H1 (cell line): ENCODE results near the gene NXPE1. TPM values are rescaled to one million over a fixed set of nuclear protein-coding genes. Genes with fewer than 3 reads are reported as not detected.

ENCODE experiments used
- CTCF ChIA-PET: fragments of 300-600 bp; sonication (Branson Sonifier 250); formaldehyde crosslinking; loops from one replicate; lab custom pipeline; 2021; ENCODE audit not compliant: partially characterized antibody; lab: Charles Lee
- POLR2A ChIA-PET: fragments of 300-600 bp; sonication (Branson Sonifier 250); formaldehyde crosslinking; loops from one replicate; lab custom pipeline; 2021; ENCODE audit warnings: inconsistent platforms; ENCODE audit not compliant: partially characterized antibody; lab: Charles Lee
- DNase-seq, 2 experiments: peaks; one replicate each; pipeline versions ENCODE4 v3.0.0 to v3.0.0-alpha.2; 2010 to 2022; ENCODE audit warnings: low spot score in 2 of 2, low read depth in 1 of 2, mixed read lengths in 1 of 2
- FAIRE-seq: peaks from 2 replicates; lab custom pipeline; 2011; peaks lifted over from hg19 to GRCh38; lab: Jason Lieb, UNC
- H2AFZ ChIP-seq: 2 replicates; pipeline ENCODE4 v1.8.1; 2012; ENCODE audit warnings: low read length, inconsistent platforms
- H2AK5ac ChIP-seq: 2 replicates; pipeline ENCODE4 v1.6.1; 2013; ENCODE audit warnings: low read depth, low read length
- H2BK120ac ChIP-seq: replicated peaks from 2 replicates; pipeline ENCODE3; 2013; ENCODE audit warnings: low read depth, low read length, inconsistent platforms
- H2BK12ac ChIP-seq: 2 replicates; pipeline ENCODE4 v1.6.1; 2013; ENCODE audit warnings: low read depth, low read length
- H2BK15ac ChIP-seq: 2 replicates; pipeline ENCODE4 v1.6.1; 2013; ENCODE audit warnings: low read length
- H2BK20ac ChIP-seq: 2 replicates; pipeline ENCODE4 v1.6.1; 2013; ENCODE audit warnings: low read length
- H2BK5ac ChIP-seq: 2 replicates; pipeline ENCODE4 v1.6.1; 2013; ENCODE audit warnings: low read depth, low read length
- H3K14ac ChIP-seq: 2 replicates; pipeline ENCODE4 v1.6.1; 2013; ENCODE audit warnings: inconsistent platforms; ENCODE audit not compliant: insufficient read length
- H3K18ac ChIP-seq: 2 replicates; pipeline ENCODE4 v1.6.1; 2013; ENCODE audit warnings: low read length; ENCODE audit errors: extremely low read depth
- H3K23ac ChIP-seq: 2 replicates; pipeline ENCODE4 v1.6.1; 2013; ENCODE audit warnings: inconsistent platforms; ENCODE audit not compliant: insufficient read length
- H3K23me2 ChIP-seq: 2 replicates; pipeline ENCODE4 v1.6.1; 2013; ENCODE audit warnings: low read depth, low read length
- H3K27ac ChIP-seq: 2 replicates; pipeline ENCODE4 v1.6.1; 2011; ENCODE audit warnings: low read depth, low read length, inconsistent platforms
- H3K27me3 ChIP-seq, 4 experiments: replicated peaks in 1 of 4; 1 replicate in 1 of 4; 2 replicates in 3 of 4; pipeline versions ENCODE4 v1.6.1 to v1.8.1; 2011 to 2013; ENCODE audit warnings: low read length in 3 of 4, mild to moderate bottlenecking in 3 of 4, inconsistent platforms in 2 of 4, mixed read lengths in 2 of 4, moderate library complexity in 1 of 4; ENCODE audit not compliant: control insufficient read depth in 3 of 4, insufficient read depth in 3 of 4; ENCODE audit errors: extremely low read depth in 1 of 4
- H3K36me3 ChIP-seq, 4 experiments: 2 replicates each; pipeline versions ENCODE4 v1.6.1 to v1.8.1; 2011 to 2013; ENCODE audit warnings: mild to moderate bottlenecking in 4 of 4, low read length in 3 of 4, moderate library complexity in 2 of 4, control low read depth in 1 of 4, inconsistent platforms in 1 of 4; ENCODE audit not compliant: insufficient read depth in 4 of 4, control insufficient read depth in 2 of 4
- H3K4ac ChIP-seq: replicated peaks from 2 replicates; pipeline ENCODE3; 2013; ENCODE audit warnings: low read length, low read depth, mixed read lengths, inconsistent platforms; ENCODE audit not compliant: insufficient read length
- H3K4me1 ChIP-seq, 4 experiments: replicated peaks in 1 of 4; 1 replicate in 1 of 4; 2 replicates in 3 of 4; pipeline versions ENCODE4 v1.6.1 to v1.8.1; 2011 to 2013; ENCODE audit warnings: low read length in 3 of 4, inconsistent platforms in 2 of 4, mixed read lengths in 1 of 4; ENCODE audit not compliant: insufficient read depth in 4 of 4, control insufficient read depth in 3 of 4
- H3K4me2 ChIP-seq, 2 experiments: 2 replicates each; pipeline versions ENCODE4 v1.6.1 to v1.8.1; 2011 to 2013; ENCODE audit warnings: low read depth in 2 of 2, low read length in 2 of 2, control low read depth in 1 of 2, inconsistent platforms in 1 of 2, mild to moderate bottlenecking in 1 of 2; ENCODE audit not compliant: insufficient read depth in 1 of 2
- H3K4me3 ChIP-seq, 4 experiments: fragments of 200-600, 300-600 bp in 1 of 4; sonication (generic), shearing (Covaris generic), sonication (Bioruptor Twin) in 1 of 4; 2 replicates each; pipeline versions ENCODE4 v1.5.1 to v1.8.1; 2011 to 2016; ENCODE audit warnings: low read length in 4 of 4, low read depth in 3 of 4, control low read depth in 2 of 4, inconsistent platforms in 2 of 4, mild to moderate bottlenecking in 2 of 4, mixed read lengths in 1 of 4, moderate library complexity in 1 of 4; ENCODE audit not compliant: insufficient read depth in 2 of 4; ENCODE audit errors: extremely low read depth in 1 of 4
- H3K56ac ChIP-seq: replicated peaks from 2 replicates; pipeline ENCODE3; 2013; ENCODE audit warnings: low read depth, mild to moderate bottlenecking, mixed read lengths, low read length, inconsistent platforms; ENCODE audit not compliant: insufficient read length
- H3K79me1 ChIP-seq: 2 replicates; pipeline ENCODE4 v1.6.1; 2013; ENCODE audit warnings: low read depth, low read length, control low read depth
- H3K79me2 ChIP-seq, 2 experiments: 2 replicates each; pipeline versions ENCODE4 v1.6.1 to v1.8.1; 2012 to 2013; ENCODE audit warnings: low read length in 2 of 2, mild to moderate bottlenecking in 2 of 2, inconsistent platforms in 1 of 2; ENCODE audit not compliant: insufficient read depth in 2 of 2, control insufficient read depth in 1 of 2
- H3K9ac ChIP-seq, 4 experiments: replicated peaks in 1 of 4; 1 replicate in 1 of 4; 2 replicates in 3 of 4; pipeline versions ENCODE4 v1.6.1 to v1.8.1; 2011 to 2013; ENCODE audit warnings: low read depth in 3 of 4, low read length in 3 of 4, control low read depth in 2 of 4, mild to moderate bottlenecking in 2 of 4, moderate library complexity in 2 of 4, inconsistent platforms in 1 of 4; ENCODE audit errors: extremely low read depth in 1 of 4
- H3K9me3 ChIP-seq, 2 experiments: 2 replicates each; pipeline versions ENCODE4 v1.6.1 to v1.8.1; 2012 to 2013; ENCODE audit warnings: mild to moderate bottlenecking in 2 of 2, moderate library complexity in 2 of 2, control low read depth in 1 of 2, inconsistent platforms in 1 of 2, low read depth in 1 of 2, low read length in 1 of 2, mixed read lengths in 1 of 2; ENCODE audit not compliant: insufficient read depth in 2 of 2
- H4K20me1 ChIP-seq, 2 experiments: replicated peaks in 1 of 2; 2 replicates each; pipeline versions ENCODE3 to v1.8.1; 2011 to 2013; ENCODE audit warnings: inconsistent platforms in 2 of 2, low read length in 2 of 2, mild to moderate bottlenecking in 1 of 2; ENCODE audit not compliant: insufficient read depth in 2 of 2, control insufficient read depth in 1 of 2
- H4K5ac ChIP-seq: 2 replicates; pipeline ENCODE4 v1.6.1; 2013; ENCODE audit warnings: low read length, low read depth, mixed read lengths, inconsistent platforms; ENCODE audit not compliant: insufficient read length
- H4K8ac ChIP-seq: 2 replicates; pipeline ENCODE4 v1.8.0; 2013; ENCODE audit warnings: mild to moderate bottlenecking, moderate library complexity, low read length, inconsistent platforms; ENCODE audit not compliant: insufficient read depth; ENCODE audit errors: extremely low read depth
- H4K91ac ChIP-seq: replicated peaks from 2 replicates; pipeline ENCODE3; 2013; ENCODE audit warnings: low read length, mixed read lengths, inconsistent platforms; ENCODE audit not compliant: insufficient read length
- E2F6 ChIP-seq: IDR thresholded peaks from 2 replicates; pipeline ENCODE4 v1.6.1; 2012; ENCODE audit warnings: inconsistent platforms
- NANOG ChIP-seq: IDR thresholded peaks from 2 replicates; pipeline ENCODE4 v1.6.1; 2011; ENCODE audit warnings: low read length, low read depth, mild to moderate bottlenecking, inconsistent platforms; ENCODE audit not compliant: insufficient read depth, poor library complexity, severe bottlenecking
- WGBS, 2 experiments: shearing (Covaris generic) in 1 of 2; methylation state at CpG; one replicate each; pipeline versions ENCODE4 v1.1.6 to v1.1.7; 2013 to 2015; ENCODE audit warnings: low lambda C conversion rate in 2 of 2, mixed read lengths in 2 of 2, inconsistent platforms in 1 of 2, low coverage in 1 of 2, missing lambda C conversion rate in 1 of 2; ENCODE audit not compliant: insufficient replicate concordance in 2 of 2, insufficient coverage in 1 of 2, insufficient read length in 1 of 2; ENCODE audit errors: extremely low coverage in 1 of 2, missing lambda C conversion rate in 1 of 2; 5-methylcytosine and 5-hydroxymethylcytosine counted together
- polyA plus RNA-seq, 7 experiments: library from polyadenylated mRNA; depleted of rRNA in 3 of 7; stranded (reverse) in 5 of 7; unstranded in 2 of 7; fragments of >200 nt in 5 of 7; fragments of 200-250 nt in 2 of 7; gene quantifications; 1 replicate in 5 of 7; 2 replicates in 1 of 7; 4 replicates in 1 of 7; pipeline versions ENCODE4 v1.2.1 to v1.2.3, GENCODE V29; 2011 to 2013; ENCODE audit warnings: missing spikeins in 2 of 7, mixed read lengths in 2 of 7
- total RNA-seq: library from RNA; stranded (reverse); fragmentation: NEBNext Ultra II Directional; extraction: Animal tissue kit (Norgen Biotek cat#: 25700); gene quantifications from 2 replicates; pipeline ENCODE4 v1.2.1, GENCODE V29; 2021

The NXPE1 gene
- total and polyA plus RNA-seq, 2 of the 8 experiments (the other 6 are each of a cell fraction or from before 2014, with no cell fraction given), result not detected

- no peaks in the 10 kb centered on the region for H3K4me1 ChIP-seq
- H3K4me2 ChIP-seq, result no peak overlapping the region
- H3K27ac ChIP-seq, result no peak overlapping the region
- H3K79me1 ChIP-seq, result no peaks in the 10 kb centered on the region
- H3K23me2 ChIP-seq, result no peaks in the 10 kb centered on the region
- no peak overlapping the region for H2BK12ac ChIP-seq
- no peak overlapping the region for H2BK5ac ChIP-seq
- ChIA-PET CTCF (no interaction called here), POLR2A (no interaction called here)
- no peak overlapping the region for H3K18ac ChIP-seq
- no peaks in the 10 kb centered on the region for H3K79me2 ChIP-seq
- no peaks in the 10 kb centered on the region for H3K9me3 ChIP-seq
- H3K23ac ChIP-seq, result no peak overlapping the region
- no peak overlapping the region for H2BK120ac ChIP-seq
- H4K20me1 ChIP-seq, result no peaks in the 10 kb centered on the region
- no peaks in the 10 kb centered on the region for H3K27me3 ChIP-seq
- H3K36me3 ChIP-seq, result no peaks in the 10 kb centered on the region
- no peak overlapping the region for H2AFZ ChIP-seq
- no peak overlapping the region for H2BK20ac ChIP-seq
- H4K91ac ChIP-seq, result no peak overlapping the region
- DNase-seq, result no peak
- no peak overlapping the region for H2BK15ac ChIP-seq
- H3K9ac ChIP-seq, result no peak overlapping the region
- H4K8ac ChIP-seq, result no peak overlapping the region
- 95% methylated on average over 7 of the region's 7 CpGs; no CpG with 5 or more reads in 1 of the 2 experiments for WGBS, 2 experiments
- H3K4me3 ChIP-seq, result no peak overlapping the region
- no peak overlapping the region for H2AK5ac ChIP-seq
- H4K5ac ChIP-seq, result no peak overlapping the region
- no peak for TF ChIP-seq E2F6
- no peak for TF ChIP-seq NANOG
- TF ChIP-seq, all 59 proteins: peak for 0
- no peak for FAIRE-seq
- Histone ChIP-seq H3K56ac (no peak overlapping the region), H3K14ac (no peak overlapping the region), H3K4ac (no peak overlapping the region)
Measured at GRCh38 chr11:114511079-114511478, 48.6 kb downstream of the NXPE1 start.
